GM18951 (cell line): ENCODE results near the gene FAP.

Source experiments
- POLR2A ChIP-seq: IDR thresholded peaks from 4 replicates; pipeline ENCODE4 v1.6.1; 2011; ENCODE audit warnings: mild to moderate bottlenecking; ENCODE audit not compliant: insufficient read length, insufficient read depth; ENCODE audit errors: extremely low read depth
- in situ Hi-C: fragments of 300-500 bp; cut with MboI; formaldehyde crosslinking; loops from one replicate; pipeline ENCODE4 v1.12.0; 2022; ENCODE audit warnings: low sequenced_read_pairs, mixed read lengths, inconsistent platforms; ENCODE audit not compliant: unreplicated experiment

Gene FAP

GRCh38 chr2:162243294-162243693 lies at the start of gene FAP:
Gene FAP, minus strand, starts transcription at chr2:162243445. Its CDS starts 118 bp downstream, at chr2:162243327.
- in situ Hi-C loops, result no loop called here
- no peak for TF ChIP-seq POLR2A

GRCh38 chr2:162291748-162292147 lies 48.5 kb upstream of the FAP start:
- TF ChIP-seq POLR2A, result no peak
- in situ Hi-C loops, result no loop called here

- no peak for TF ChIP-seq POLR2A
- in situ Hi-C loops, result no loop called here
These were observed 39.6 kb upstream of the FAP start for GRCh38 chr2:162282765-162283425.

- in situ Hi-C loops, result no loop called here
- no peak for TF ChIP-seq POLR2A
These were observed 37.4 kb upstream of the FAP start for GRCh38 chr2:162280654-162281053.

- no peak for TF ChIP-seq POLR2A
- in situ Hi-C loops, result no loop called here
These were observed 34.1 kb upstream of the FAP start for GRCh38 chr2:162277381-162277780.

GRCh38 chr2:162267996-162268395 lies 24.8 kb upstream of the FAP start:
- TF ChIP-seq POLR2A, result no peak

GRCh38 chr2:162267496-162267895 lies 24.3 kb upstream of the FAP start:
- in situ Hi-C loops, result no loop called here
- no peak for TF ChIP-seq POLR2A

More at GRCh38 chr2:162267996-162268395, 24.8 kb upstream of the FAP start:
- in situ Hi-C loops, result no loop called here

- TF ChIP-seq POLR2A, result no peak
- in situ Hi-C loops, result no loop called here
These were observed 23.2 kb upstream of the FAP start for GRCh38 chr2:162266460-162266760.

GRCh38 chr2:162265666-162266459 lies 22.6 kb upstream of the FAP start:
- TF ChIP-seq POLR2A, result no peak
- in situ Hi-C loops, result no loop called here

- TF ChIP-seq POLR2A, result no peak
- in situ Hi-C loops, result no loop called here
These were observed 18.0 kb upstream of the FAP start for GRCh38 chr2:162261032-162261945.

- in situ Hi-C loops, result no loop called here
- no peak for TF ChIP-seq POLR2A
These were observed 15.4 kb upstream of the FAP start for GRCh38 chr2:162258686-162259085.

- in situ Hi-C loops, result no loop called here
- TF ChIP-seq POLR2A, result no peak
These were observed 14.9 kb upstream of the FAP start for GRCh38 chr2:162258169-162258568.

- in situ Hi-C loops, result no loop called here
- TF ChIP-seq POLR2A, result no peak
These were observed 14.2 kb upstream of the FAP start for GRCh38 chr2:162257425-162257824.
